NCI-H2081 treated with DMSO at 0.1 percent for 48 hours (cell line): Measurements from ENCODE around the gene SLC30A1.

Source experiments
- DNase-seq: peaks from one replicate; lab custom pipeline; 2025; lab: John Stamatoyannopoulos, UW

SLC30A1 gene

GRCh38 chr1:211607754-211608473 is 29.0 kb upstream of the SLC30A1 start:
- DNase-seq, result no peak

GRCh38 chr1:211606914-211607753 is 28.2 kb upstream of the SLC30A1 start:
- no peak for DNase-seq

GRCh38 chr1:211606332-211606913 is 27.5 kb upstream of the SLC30A1 start:
- no peak for DNase-seq

GRCh38 chr1:211605603-211606331 is 26.8 kb upstream of the SLC30A1 start:
- DNase-seq, result no peak

- DNase-seq, result no peak
These were observed 26.1 kb upstream of the SLC30A1 start for GRCh38 chr1:211605034-211605433.

GRCh38 chr1:211604548-211604947 is 25.6 kb upstream of the SLC30A1 start:
- no peak for DNase-seq

GRCh38 chr1:211603713-211604112 is 24.8 kb upstream of the SLC30A1 start:
- DNase-seq, result no peak

GRCh38 chr1:211603191-211603701 is 24.3 kb upstream of the SLC30A1 start:
- DNase-seq, result no peak

- DNase-seq, result no peak
These were observed 23.2 kb upstream of the SLC30A1 start for GRCh38 chr1:211601982-211602670.

GRCh38 chr1:211601159-211601558 is 22.2 kb upstream of the SLC30A1 start:
- no peak for DNase-seq

- no peak for DNase-seq
These were observed 20.3 kb upstream of the SLC30A1 start for GRCh38 chr1:211599250-211599649.

GRCh38 chr1:211598514-211598913 is 19.6 kb upstream of the SLC30A1 start:
- no peak for DNase-seq

GRCh38 chr1:211596418-211597181 is 17.6 kb upstream of the SLC30A1 start:
- DNase-seq, result no peak

GRCh38 chr1:211595419-211595818 is 16.5 kb upstream of the SLC30A1 start:
- no peak for DNase-seq

- DNase-seq, result no peak
These were observed 13.1 kb upstream of the SLC30A1 start for GRCh38 chr1:211591980-211592493.

GRCh38 chr1:211589782-211590721 is 11.1 kb upstream of the SLC30A1 start:
- DNase-seq, result no peak

GRCh38 chr1:211588711-211589110 is 9.8 kb upstream of the SLC30A1 start:
- no peak for DNase-seq

- no peak for DNase-seq
These were observed 8.2 kb upstream of the SLC30A1 start for GRCh38 chr1:211587123-211587522.

GRCh38 chr1:211586538-211586937 is 7.6 kb upstream of the SLC30A1 start:
- no peak for DNase-seq
